ENCODE results near the gene COL27A1.

The COL27A1 gene

DNA sequence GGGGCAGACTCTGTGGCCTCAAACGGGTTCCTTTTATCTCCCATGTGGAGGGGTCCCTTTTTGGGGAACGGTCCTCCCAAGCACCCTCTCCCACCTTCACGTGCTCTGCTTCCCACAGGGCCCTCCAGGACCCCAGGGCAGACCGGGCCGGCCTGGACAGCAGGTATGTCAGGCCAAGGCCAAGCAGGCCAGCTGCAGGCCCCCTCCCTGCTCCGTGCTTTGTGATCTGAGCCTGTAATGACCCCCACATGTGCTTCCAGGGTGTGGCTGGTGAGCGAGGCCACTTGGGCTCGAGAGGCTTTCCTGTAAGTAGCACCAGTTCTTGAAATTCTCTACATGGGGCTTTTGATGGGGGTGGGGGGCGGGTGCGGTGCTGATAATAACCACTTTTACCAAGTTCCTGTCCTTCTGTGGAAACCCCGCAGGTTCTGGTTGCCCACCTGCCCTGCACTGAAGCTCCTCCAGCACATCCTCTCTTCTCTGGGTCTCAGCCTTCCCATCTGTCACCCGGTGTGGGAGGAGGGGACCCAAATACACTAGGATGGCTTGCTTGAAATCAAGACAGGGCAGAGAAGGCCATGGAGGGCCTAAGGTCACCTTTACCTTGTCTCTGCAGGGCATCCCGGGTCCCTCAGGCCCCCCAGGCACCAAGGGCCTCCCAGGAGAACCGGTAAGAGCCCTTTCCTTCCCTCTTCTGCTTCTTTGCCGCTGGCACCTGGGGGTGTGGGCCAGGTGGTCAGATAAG lies 109.6 kb downstream of the COL27A1 start:
- no peaks in the 10 kb centered on the region for H3K9me3 ChIP-seq (ENCODE audit: control insufficient read depth, insufficient read depth, low read depth, low read length)
- H3K4me1 ChIP-seq (ENCODE audit: control insufficient read depth, insufficient read depth, low read length), result no peaks in the 10 kb centered on the region
- no peaks in the 10 kb centered on the region for H3K36me3 ChIP-seq (ENCODE audit: control insufficient read depth in 2 of 2, insufficient read depth in 1 of 2, low read length in 2 of 2)
- TF ChIP-seq ZNF157 (tag by site-specific recombination; IDR thresholded peaks at IDR 0.05) (no peak), ZNF350 (tag by site-specific recombination; IDR thresholded peaks at IDR 0.05) (no peak), ZNF112 (tag by site-specific recombination; IDR thresholded peaks at IDR 0.05) (no peak), ZNF366 (tag by site-specific recombination; conservative IDR thresholded peaks at IDR 0.05) (no peak), ZNF560 (tag by site-specific recombination; IDR thresholded peaks at IDR 0.05; ENCODE audit: borderline replicate concordance) (no peak), TRIM28 (IDR thresholded peaks at IDR 0.05; ENCODE audit: borderline replicate concordance, low read length) (no peak), YY1 (tag by site-specific recombination; IDR thresholded peaks at IDR 0.05) (no peak)
- TF ChIP-seq, protein P1, sequence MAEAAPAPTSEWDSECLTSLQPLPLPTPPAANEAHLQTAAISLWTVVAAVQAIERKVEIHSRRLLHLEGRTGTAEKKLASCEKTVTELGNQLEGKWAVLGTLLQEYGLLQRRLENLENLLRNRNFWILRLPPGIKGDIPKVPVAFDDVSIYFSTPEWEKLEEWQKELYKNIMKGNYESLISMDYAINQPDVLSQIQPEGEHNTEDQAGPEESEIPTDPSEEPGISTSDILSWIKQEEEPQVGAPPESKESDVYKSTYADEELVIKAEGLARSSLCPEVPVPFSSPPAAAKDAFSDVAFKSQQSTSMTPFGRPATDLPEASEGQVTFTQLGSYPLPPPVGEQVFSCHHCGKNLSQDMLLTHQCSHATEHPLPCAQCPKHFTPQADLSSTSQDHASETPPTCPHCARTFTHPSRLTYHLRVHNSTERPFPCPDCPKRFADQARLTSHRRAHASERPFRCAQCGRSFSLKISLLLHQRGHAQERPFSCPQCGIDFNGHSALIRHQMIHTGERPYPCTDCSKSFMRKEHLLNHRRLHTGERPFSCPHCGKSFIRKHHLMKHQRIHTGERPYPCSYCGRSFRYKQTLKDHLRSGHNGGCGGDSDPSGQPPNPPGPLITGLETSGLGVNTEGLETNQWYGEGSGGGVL (tag by site-specific recombination; IDR thresholded peaks at IDR 0.05), result no peak
- TF ChIP-seq, protein P2, sequence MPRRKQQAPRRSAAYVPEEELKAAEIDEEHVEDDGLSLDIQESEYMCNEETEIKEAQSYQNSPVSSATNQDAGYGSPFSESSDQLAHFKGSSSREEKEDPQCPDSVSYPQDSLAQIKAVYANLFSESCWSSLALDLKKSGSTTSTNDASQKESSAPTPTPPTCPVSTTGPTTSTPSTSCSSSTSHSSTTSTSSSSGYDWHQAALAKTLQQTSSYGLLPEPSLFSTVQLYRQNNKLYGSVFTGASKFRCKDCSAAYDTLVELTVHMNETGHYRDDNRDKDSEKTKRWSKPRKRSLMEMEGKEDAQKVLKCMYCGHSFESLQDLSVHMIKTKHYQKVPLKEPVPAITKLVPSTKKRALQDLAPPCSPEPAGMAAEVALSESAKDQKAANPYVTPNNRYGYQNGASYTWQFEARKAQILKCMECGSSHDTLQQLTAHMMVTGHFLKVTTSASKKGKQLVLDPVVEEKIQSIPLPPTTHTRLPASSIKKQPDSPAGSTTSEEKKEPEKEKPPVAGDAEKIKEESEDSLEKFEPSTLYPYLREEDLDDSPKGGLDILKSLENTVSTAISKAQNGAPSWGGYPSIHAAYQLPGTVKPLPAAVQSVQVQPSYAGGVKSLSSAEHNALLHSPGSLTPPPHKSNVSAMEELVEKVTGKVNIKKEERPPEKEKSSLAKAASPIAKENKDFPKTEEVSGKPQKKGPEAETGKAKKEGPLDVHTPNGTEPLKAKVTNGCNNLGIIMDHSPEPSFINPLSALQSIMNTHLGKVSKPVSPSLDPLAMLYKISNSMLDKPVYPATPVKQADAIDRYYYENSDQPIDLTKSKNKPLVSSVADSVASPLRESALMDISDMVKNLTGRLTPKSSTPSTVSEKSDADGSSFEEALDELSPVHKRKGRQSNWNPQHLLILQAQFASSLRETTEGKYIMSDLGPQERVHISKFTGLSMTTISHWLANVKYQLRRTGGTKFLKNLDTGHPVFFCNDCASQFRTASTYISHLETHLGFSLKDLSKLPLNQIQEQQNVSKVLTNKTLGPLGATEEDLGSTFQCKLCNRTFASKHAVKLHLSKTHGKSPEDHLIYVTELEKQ (tag by site-specific recombination; IDR thresholded peaks at IDR 0.05; ENCODE audit: borderline replicate concordance), result no peak
- POLR2A ChIA-PET, result no interaction called here
- CTCF ChIA-PET, result interaction anchor here (0.6 to 1.5 kb wide), 8 partner anchors 23 to 753 kb away, joined by 3 to 5 read pairs (median 3); no protein-coding TSS in a partner anchor
- no peak overlapping the region for H3K4me3 ChIP-seq (ENCODE audit: low read depth, low read length)
- H3K27ac ChIP-seq (ENCODE audit: extremely low read depth, low read depth, low read length), result no peak overlapping the region

DNA sequence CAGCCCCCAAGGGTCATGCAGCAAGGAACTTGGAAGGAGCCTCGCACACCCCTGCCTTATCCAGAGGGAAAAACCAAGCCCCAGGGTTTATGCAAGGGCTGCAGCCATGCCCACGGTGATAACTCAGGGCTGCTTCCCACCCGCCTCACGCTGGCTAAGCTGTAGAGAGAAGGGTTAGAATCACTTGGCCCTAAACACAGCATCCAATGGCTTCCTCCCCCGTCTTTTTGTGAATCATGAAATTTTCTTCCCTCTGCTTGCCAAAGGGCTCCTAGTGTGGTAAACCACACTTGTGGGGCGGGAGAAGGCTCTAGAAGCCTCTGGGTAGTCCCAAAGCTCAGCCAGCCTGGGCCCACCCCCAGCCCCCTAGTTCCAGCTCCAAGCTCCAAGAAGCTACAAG lies 111.6 kb downstream of the COL27A1 start:
- CTCF ChIA-PET, result interaction anchor here (0.7 to 2.0 kb wide), 4 partner anchors 24 to 184 kb away, joined by 3 to 8 read pairs (median 4); no protein-coding TSS in a partner anchor
- POLR2A ChIA-PET, result no interaction called here

DNA sequence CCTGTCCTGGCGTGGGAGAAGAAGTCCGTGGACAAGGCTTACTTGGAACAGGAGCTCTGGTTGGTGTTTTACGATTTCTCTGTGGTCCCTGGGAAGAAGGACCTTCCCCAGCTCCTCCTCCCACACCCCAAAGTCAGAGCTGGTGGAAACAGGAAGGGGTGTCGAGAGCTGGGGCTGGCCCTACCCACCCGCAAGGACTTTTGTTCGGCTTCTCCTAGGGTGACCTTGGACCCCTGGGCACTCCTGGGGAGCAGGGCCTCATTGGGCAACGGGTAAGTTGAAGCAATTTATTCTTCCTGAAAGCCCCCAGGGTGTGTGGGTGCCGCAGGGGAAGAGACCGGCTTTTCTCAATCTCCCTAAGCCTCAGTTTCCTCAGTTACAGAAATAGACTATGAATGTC lies 113.7 kb downstream of the COL27A1 start:
- Histone ChIP-seq H3K36me3 (ENCODE audit: control insufficient read depth in 2 of 2, insufficient read depth in 1 of 2, low read length in 2 of 2) (no peaks in the 10 kb centered on the region), H3K27ac (ENCODE audit: extremely low read depth, low read depth, low read length) (no peak overlapping the region), H3K4me3 (ENCODE audit: low read depth, low read length) (no peak overlapping the region), H3K4me1 (ENCODE audit: control insufficient read depth, insufficient read depth, low read length) (no peaks in the 10 kb centered on the region), H3K9me3 (ENCODE audit: control insufficient read depth, insufficient read depth, low read depth, low read length) (no peaks in the 10 kb centered on the region)
- CTCF ChIA-PET, result interaction anchor here (0.6 to 1.7 kb wide), 6 partner anchors 13 to 161 kb away, joined by 3 to 7 read pairs (median 4); no protein-coding TSS in a partner anchor
- POLR2A ChIA-PET, result interaction anchor here (0.6 kb wide), 1 partner anchor 979 kb away, joined by 5 read pairs; no protein-coding TSS in a partner anchor
- TF ChIP-seq, protein P3, sequence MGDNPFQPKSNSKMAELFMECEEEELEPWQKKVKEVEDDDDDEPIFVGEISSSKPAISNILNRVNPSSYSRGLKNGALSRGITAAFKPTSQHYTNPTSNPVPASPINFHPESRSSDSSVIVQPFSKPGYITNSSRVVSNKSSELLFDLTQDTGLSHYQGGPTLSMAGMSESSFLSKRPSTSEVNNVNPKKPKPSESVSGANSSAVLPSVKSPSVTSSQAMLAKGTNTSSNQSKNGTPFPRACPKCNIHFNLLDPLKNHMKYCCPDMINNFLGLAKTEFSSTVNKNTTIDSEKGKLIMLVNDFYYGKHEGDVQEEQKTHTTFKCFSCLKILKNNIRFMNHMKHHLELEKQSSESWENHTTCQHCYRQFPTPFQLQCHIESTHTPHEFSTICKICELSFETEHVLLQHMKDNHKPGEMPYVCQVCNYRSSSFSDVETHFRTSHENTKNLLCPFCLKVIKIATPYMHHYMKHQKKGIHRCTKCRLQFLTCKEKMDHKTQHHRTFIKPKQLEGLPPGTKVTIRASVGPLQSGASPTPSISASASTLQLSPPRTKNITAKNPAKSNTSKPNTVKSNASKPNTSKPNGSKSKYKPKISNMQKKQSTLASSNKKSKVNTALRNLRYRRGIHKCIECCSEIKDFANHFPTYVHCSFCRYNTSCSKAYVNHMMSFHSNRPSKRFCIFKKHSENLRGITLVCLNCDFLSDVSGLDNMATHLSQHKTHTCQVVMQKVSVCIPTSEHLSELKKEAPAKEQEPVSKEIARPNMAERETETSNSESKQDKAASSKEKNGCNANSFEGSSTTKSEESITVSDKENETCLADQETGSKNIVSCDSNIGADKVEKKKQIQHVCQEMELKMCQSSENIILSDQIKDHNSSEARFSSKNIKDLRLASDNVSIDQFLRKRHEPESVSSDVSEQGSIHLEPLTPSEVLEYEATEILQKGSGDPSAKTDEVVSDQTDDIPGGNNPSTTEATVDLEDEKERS (tag by site-specific recombination; IDR thresholded peaks at IDR 0.05), result no peak
- TF ChIP-seq GFI1B (tag by site-specific recombination; IDR thresholded peaks at IDR 0.05) (no peak), ZNF555 (tag by site-specific recombination; conservative IDR thresholded peaks at IDR 0.05) (no peak), TRIM28 (IDR thresholded peaks at IDR 0.05; ENCODE audit: borderline replicate concordance, low read length) (no peak), YY1 (tag by site-specific recombination; IDR thresholded peaks at IDR 0.05) (no peak), ZNF621 (tag by site-specific recombination; IDR thresholded peaks at IDR 0.05) (no peak)
- TF ChIP-seq, protein P4, sequence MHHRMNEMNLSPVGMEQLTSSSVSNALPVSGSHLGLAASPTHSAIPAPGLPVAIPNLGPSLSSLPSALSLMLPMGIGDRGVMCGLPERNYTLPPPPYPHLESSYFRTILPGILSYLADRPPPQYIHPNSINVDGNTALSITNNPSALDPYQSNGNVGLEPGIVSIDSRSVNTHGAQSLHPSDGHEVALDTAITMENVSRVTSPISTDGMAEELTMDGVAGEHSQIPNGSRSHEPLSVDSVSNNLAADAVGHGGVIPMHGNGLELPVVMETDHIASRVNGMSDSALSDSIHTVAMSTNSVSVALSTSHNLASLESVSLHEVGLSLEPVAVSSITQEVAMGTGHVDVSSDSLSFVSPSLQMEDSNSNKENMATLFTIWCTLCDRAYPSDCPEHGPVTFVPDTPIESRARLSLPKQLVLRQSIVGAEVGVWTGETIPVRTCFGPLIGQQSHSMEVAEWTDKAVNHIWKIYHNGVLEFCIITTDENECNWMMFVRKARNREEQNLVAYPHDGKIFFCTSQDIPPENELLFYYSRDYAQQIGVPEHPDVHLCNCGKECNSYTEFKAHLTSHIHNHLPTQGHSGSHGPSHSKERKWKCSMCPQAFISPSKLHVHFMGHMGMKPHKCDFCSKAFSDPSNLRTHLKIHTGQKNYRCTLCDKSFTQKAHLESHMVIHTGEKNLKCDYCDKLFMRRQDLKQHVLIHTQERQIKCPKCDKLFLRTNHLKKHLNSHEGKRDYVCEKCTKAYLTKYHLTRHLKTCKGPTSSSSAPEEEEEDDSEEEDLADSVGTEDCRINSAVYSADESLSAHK (tag by site-specific recombination; IDR thresholded peaks at IDR 0.05), result no peak
- TF ChIP-seq, protein P5, sequence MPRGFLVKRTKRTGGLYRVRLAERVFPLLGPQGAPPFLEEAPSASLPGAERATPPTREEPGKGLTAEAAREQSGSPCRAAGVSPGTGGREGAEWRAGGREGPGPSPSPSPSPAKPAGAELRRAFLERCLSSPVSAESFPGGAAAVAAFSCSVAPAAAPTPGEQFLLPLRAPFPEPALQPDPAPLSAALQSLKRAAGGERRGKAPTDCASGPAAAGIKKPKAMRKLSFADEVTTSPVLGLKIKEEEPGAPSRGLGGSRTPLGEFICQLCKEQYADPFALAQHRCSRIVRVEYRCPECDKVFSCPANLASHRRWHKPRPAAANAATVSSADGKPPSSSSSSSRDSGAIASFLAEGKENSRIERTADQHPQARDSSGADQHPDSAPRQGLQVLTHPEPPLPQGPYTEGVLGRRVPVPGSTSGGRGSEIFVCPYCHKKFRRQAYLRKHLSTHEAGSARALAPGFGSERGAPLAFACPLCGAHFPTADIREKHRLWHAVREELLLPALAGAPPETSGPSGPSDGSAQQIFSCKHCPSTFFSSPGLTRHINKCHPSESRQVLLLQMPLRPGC (tag by site-specific recombination; IDR thresholded peaks at IDR 0.05), result no peak

More for the DNA sequence above, 111.6 kb downstream of the COL27A1 start:
- no peaks in the 10 kb centered on the region for H3K36me3 ChIP-seq (ENCODE audit: control insufficient read depth in 2 of 2, insufficient read depth in 1 of 2, low read length in 2 of 2)
- H3K9me3 ChIP-seq (ENCODE audit: control insufficient read depth, insufficient read depth, low read depth, low read length), result no peaks in the 10 kb centered on the region
- H3K4me1 ChIP-seq (ENCODE audit: control insufficient read depth, insufficient read depth, low read length), result no peaks in the 10 kb centered on the region
- TF ChIP-seq ZNF23 (tag by site-specific recombination; IDR thresholded peaks at IDR 0.05; ENCODE audit: borderline replicate concordance), result no peak
- no peak for TF ChIP-seq ZNF768 (tag by site-specific recombination; IDR thresholded peaks at IDR 0.05)
- TF ChIP-seq OSR2 (tag by site-specific recombination; IDR thresholded peaks at IDR 0.05), result no peak
- no peak for TF ChIP-seq SETDB1 (IDR thresholded peaks at IDR 0.05; ENCODE audit: insufficient read length, low read length)
- no peak overlapping the region for H3K4me3 ChIP-seq (ENCODE audit: low read depth, low read length)
- no peak overlapping the region for H3K27ac ChIP-seq (ENCODE audit: extremely low read depth, low read depth, low read length)

Measured in HEK293 (cell line).